Upper lobe of left lung (tissue), 4 donors: ENCODE data around the gene NPC1L1.

Source experiments
- EP300 ChIP-seq, 4 donors: sonication (generic); formaldehyde crosslinking; IDR thresholded peaks; one replicate each; pipeline ENCODE4 v1.5.1; 2017; ENCODE audit warnings: antibody characterized with exemption in 4 of 4, control low read depth in 2 of 4
- POLR2AphosphoS5 ChIP-seq, 2 donors: sonication (generic); formaldehyde crosslinking; IDR thresholded peaks; one replicate each; pipeline ENCODE4 v1.5.1; 2017; ENCODE audit warnings: antibody characterized with exemption in 2 of 2
- TF ChIP-seq, protein P1 (sequence below), 6 experiments: fragments of 450-650 bp in 4 of 6; fragments of 200-600 bp in 2 of 6; sonication (generic) in 2 of 6; IDR thresholded peaks; one replicate each; pipeline ENCODE4 v1.5.1; 2016 to 2019; ENCODE audit warnings: antibody characterized with exemption in 6 of 6

DNA sequence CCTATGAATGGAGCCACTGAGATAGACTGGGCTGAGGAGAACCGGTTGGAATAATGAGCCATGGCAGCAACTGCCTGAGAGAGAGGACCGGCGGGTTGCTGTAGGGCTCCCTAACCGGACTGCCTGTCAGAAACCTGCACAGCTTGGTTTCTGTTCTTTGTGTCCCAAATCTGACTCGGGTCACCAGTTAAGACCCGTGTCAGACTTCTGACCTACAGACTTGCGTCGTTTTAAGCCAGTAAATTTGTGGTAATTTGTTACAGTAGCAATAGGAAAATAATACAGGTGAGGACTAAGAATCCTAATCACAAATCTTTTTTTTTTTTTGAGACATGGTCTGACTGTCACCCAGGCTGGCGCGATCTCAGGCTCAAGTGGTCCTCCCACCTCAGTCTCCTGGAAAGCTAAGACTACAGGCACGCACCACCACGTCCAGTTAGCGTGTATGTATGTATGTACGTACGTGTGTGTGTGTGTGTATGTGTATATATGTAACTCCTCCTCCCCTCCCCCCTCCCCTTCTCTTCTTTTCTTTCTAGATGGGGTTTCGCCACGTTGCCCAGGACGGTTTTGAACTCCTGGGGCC is 33.2 kb upstream of the NPC1L1 start:
- TF ChIP-seq, protein P1, sequence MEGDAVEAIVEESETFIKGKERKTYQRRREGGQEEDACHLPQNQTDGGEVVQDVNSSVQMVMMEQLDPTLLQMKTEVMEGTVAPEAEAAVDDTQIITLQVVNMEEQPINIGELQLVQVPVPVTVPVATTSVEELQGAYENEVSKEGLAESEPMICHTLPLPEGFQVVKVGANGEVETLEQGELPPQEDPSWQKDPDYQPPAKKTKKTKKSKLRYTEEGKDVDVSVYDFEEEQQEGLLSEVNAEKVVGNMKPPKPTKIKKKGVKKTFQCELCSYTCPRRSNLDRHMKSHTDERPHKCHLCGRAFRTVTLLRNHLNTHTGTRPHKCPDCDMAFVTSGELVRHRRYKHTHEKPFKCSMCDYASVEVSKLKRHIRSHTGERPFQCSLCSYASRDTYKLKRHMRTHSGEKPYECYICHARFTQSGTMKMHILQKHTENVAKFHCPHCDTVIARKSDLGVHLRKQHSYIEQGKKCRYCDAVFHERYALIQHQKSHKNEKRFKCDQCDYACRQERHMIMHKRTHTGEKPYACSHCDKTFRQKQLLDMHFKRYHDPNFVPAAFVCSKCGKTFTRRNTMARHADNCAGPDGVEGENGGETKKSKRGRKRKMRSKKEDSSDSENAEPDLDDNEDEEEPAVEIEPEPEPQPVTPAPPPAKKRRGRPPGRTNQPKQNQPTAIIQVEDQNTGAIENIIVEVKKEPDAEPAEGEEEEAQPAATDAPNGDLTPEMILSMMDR (IDR thresholded peaks at IDR 0.05), result no peak
- TF ChIP-seq POLR2AphosphoS5 (IDR thresholded peaks at IDR 0.05) (no peak), EP300 (IDR thresholded peaks at IDR 0.05) (no peak)
